Stimulated activated CD8-positive, alpha-beta memory T cell treated with anti-CD3 and anti-CD28 coated beads, Interleukin-15, amount 100 ng/mL, for 1 hour (primary cell): ENCODE data around the gene GRK1.
A peak's percentile ranks its signal among the peaks of the same experiment; 100 is the strongest.
"Not testable (repeated sequence)": the region's sequence is repeated elsewhere in the genome, so short reads cannot be mapped to it uniquely, and the experiment has no call there.

Source experiments
- DNase-seq: peaks from one replicate; pipeline ENCODE4 v3.0.0-alpha.2; 2020; ENCODE audit warnings: low read depth

GRK1 gene

GRCh38 chr13:113665597-113666328 is 1.3 kb upstream of the GRK1 start:
- no peak for DNase-seq

- DNase-seq, result no peak
Measured at GRCh38 chr13:113666329-113666670, 719 bp upstream of the GRK1 start.

GRCh38 chr13:113667771-113668490 is 912 bp downstream of the GRK1 start:
- no peak for DNase-seq

- no peak for DNase-seq
Measured at GRCh38 chr13:113668491-113668971, 1.5 kb downstream of the GRK1 start.

- no peak for DNase-seq
Measured at GRCh38 chr13:113669231-113669754, 2.3 kb downstream of the GRK1 start.

GRCh38 chr13:113669755-113670341 is 2.8 kb downstream of the GRK1 start:
- no peak for DNase-seq

- DNase-seq, result no peak
Measured at GRCh38 chr13:113670541-113670940, 3.5 kb downstream of the GRK1 start.

- DNase-seq, result no peak
Measured at GRCh38 chr13:113671066-113672001, 4.3 kb downstream of the GRK1 start.

GRCh38 chr13:113672002-113672651 is 5.1 kb downstream of the GRK1 start:
- DNase-seq, result no peak

- DNase-seq, result no peak
Measured at GRCh38 chr13:113722921-113723320, 55.9 kb downstream of the GRK1 start.

GRCh38 chr13:113723410-113724015 is 56.5 kb downstream of the GRK1 start:
- no peak for DNase-seq

- no peak for DNase-seq
Measured at GRCh38 chr13:113724016-113724758, 57.2 kb downstream of the GRK1 start.

- peak; percentile 71 for DNase-seq
Measured at GRCh38 chr13:113724780-113725315, 57.8 kb downstream of the GRK1 start.

GRCh38 chr13:113725329-113726105 is 58.5 kb downstream of the GRK1 start:
- peak; percentile 14 for DNase-seq

GRCh38 chr13:113726106-113726821 is 59.2 kb downstream of the GRK1 start:
- not testable (repeated sequence) for DNase-seq

GRCh38 chr13:113726961-113727411 is 60.0 kb downstream of the GRK1 start:
- no peak for DNase-seq

- no peak for DNase-seq
Measured at GRCh38 chr13:113728571-113729054, 61.6 kb downstream of the GRK1 start.
